Trophoblast cell (in vitro differentiated cells and primary cell): ENCODE results near the gene THEMIS.

Experiments
- DNase-seq, 2 donors: peaks; one replicate each; pipeline ENCODE4 v3.0.0-alpha.2; 2016
- H2AFZ ChIP-seq: 2 replicates; pipeline ENCODE4 v1.6.1; 2013; ENCODE audit warnings: low read length, moderate library complexity, mild to moderate bottlenecking; ENCODE audit not compliant: insufficient read depth, poor library complexity
- H2AK5ac ChIP-seq: 2 replicates; pipeline ENCODE4 v1.6.1; 2013; ENCODE audit warnings: mild to moderate bottlenecking, low read length
- H2BK120ac ChIP-seq: 2 replicates; pipeline ENCODE4 v1.6.1; 2013; ENCODE audit warnings: low read length, mild to moderate bottlenecking, moderate library complexity; ENCODE audit not compliant: insufficient read depth, poor library complexity
- H2BK12ac ChIP-seq: 2 replicates; pipeline ENCODE4 v1.6.1; 2013; ENCODE audit warnings: mild to moderate bottlenecking, low read length, moderate library complexity
- H2BK5ac ChIP-seq: 2 replicates; pipeline ENCODE4 v1.6.1; 2013; ENCODE audit warnings: low read length, low read depth, moderate library complexity, mild to moderate bottlenecking; ENCODE audit not compliant: poor library complexity
- H3K14ac ChIP-seq: 2 replicates; pipeline ENCODE4 v1.6.1; 2013; ENCODE audit warnings: mild to moderate bottlenecking, low read length
- H3K18ac ChIP-seq: 2 replicates; pipeline ENCODE4 v1.6.1; 2013; ENCODE audit warnings: mild to moderate bottlenecking, low read length
- H3K23ac ChIP-seq: 2 replicates; pipeline ENCODE4 v1.6.1; 2013; ENCODE audit warnings: low read length
- H3K27ac ChIP-seq: 2 replicates; pipeline ENCODE4 v1.5.1; 2013; ENCODE audit warnings: low read depth, mild to moderate bottlenecking, inconsistent platforms, low read length, moderate library complexity
- H3K27me3 ChIP-seq: 2 replicates; pipeline ENCODE4 v1.6.1; 2013; ENCODE audit warnings: inconsistent platforms, mild to moderate bottlenecking, low read length, moderate library complexity; ENCODE audit not compliant: insufficient read depth
- H3K36me3 ChIP-seq, 2 experiments: 1 replicate in 1 of 2; 2 replicates in 1 of 2; pipeline ENCODE4 v1.6.1; 2013; ENCODE audit warnings: low read length in 2 of 2, mild to moderate bottlenecking in 2 of 2, moderate library complexity in 1 of 2; ENCODE audit not compliant: insufficient read depth in 2 of 2, control insufficient read depth in 1 of 2
- H3K4ac ChIP-seq: 2 replicates; pipeline ENCODE4 v1.6.1; 2013; ENCODE audit warnings: low read depth, mild to moderate bottlenecking, low read length, moderate library complexity
- H3K4me1 ChIP-seq, 2 experiments: 1 replicate in 1 of 2; 2 replicates in 1 of 2; pipeline ENCODE4 v1.6.1; 2013; ENCODE audit warnings: low read length in 2 of 2, mild to moderate bottlenecking in 2 of 2, moderate library complexity in 1 of 2; ENCODE audit not compliant: insufficient read depth in 2 of 2, control insufficient read depth in 1 of 2
- H3K4me2 ChIP-seq: 2 replicates; pipeline ENCODE4 v1.6.1; 2013; ENCODE audit warnings: inconsistent platforms, mild to moderate bottlenecking, low read length, moderate library complexity
- H3K4me3 ChIP-seq: 2 replicates; pipeline ENCODE4 v1.5.1; 2013; ENCODE audit warnings: mild to moderate bottlenecking, low read depth, low read length, inconsistent platforms
- H3K79me1 ChIP-seq: one replicate; pipeline ENCODE4 v1.6.1; 2013; ENCODE audit warnings: low read length
- H3K79me2 ChIP-seq: 2 replicates; pipeline ENCODE4 v1.6.1; 2013; ENCODE audit warnings: low read length, mild to moderate bottlenecking; ENCODE audit not compliant: control insufficient read depth, insufficient read depth, poor library complexity
- H3K9ac ChIP-seq: 2 replicates; pipeline ENCODE4 v1.6.1; 2013; ENCODE audit warnings: mild to moderate bottlenecking, low read length
- H3K9me3 ChIP-seq: 2 replicates; pipeline ENCODE4 v1.6.1; 2013; ENCODE audit warnings: low read depth, mild to moderate bottlenecking, control low read depth, inconsistent platforms, low read length; ENCODE audit not compliant: insufficient read depth
- H4K12ac ChIP-seq: 2 replicates; pipeline ENCODE4 v1.6.1; 2013; ENCODE audit warnings: low read depth, mild to moderate bottlenecking, low read length, moderate library complexity
- H4K8ac ChIP-seq: 2 replicates; pipeline ENCODE4 v1.6.1; 2013; ENCODE audit warnings: low read depth, mild to moderate bottlenecking, low read length, moderate library complexity
- H4K91ac ChIP-seq: one replicate; pipeline ENCODE4 v1.6.1; 2013; ENCODE audit warnings: low read depth, mild to moderate bottlenecking, low read length, moderate library complexity
- WGBS: extraction: QIAGEN DNeasy Blood & Tissue Kit; methylation state at CpG from one replicate; pipeline ENCODE4 v1.1.7; 2013; ENCODE audit warnings: missing lambda C conversion rate; ENCODE audit not compliant: insufficient read length, insufficient coverage; ENCODE audit errors: extremely low coverage; 5-methylcytosine and 5-hydroxymethylcytosine counted together

Gene THEMIS

GRCh38 chr6:127921982-127922381 lies 21.1 kb upstream of the THEMIS start:
- Histone ChIP-seq H2BK12ac (no peak overlapping the region), H3K79me1 (no peaks in the 10 kb centered on the region), H4K91ac (no peak overlapping the region), H3K14ac (no peak overlapping the region), H2BK120ac (no peak overlapping the region), H3K23ac (no peak overlapping the region), H3K79me2 (no peaks in the 10 kb centered on the region), H3K27me3 (no peaks in the 10 kb centered on the region), H3K4me2 (no peak overlapping the region), H4K12ac (no peak overlapping the region), H3K4me1 (no peaks in the 10 kb centered on the region), H3K36me3 (no peaks in the 10 kb centered on the region), H3K4ac (no peak overlapping the region), H3K9ac (no peak overlapping the region), H4K8ac (no peak overlapping the region), H3K4me3 (no peak overlapping the region), H3K27ac (no peak overlapping the region), H2AFZ (no peak overlapping the region), H3K9me3 (no peaks in the 10 kb centered on the region), H3K18ac (no peak overlapping the region), H2AK5ac (no peak overlapping the region), H2BK5ac (no peak overlapping the region)
- no peak for DNase-seq
- no CpG with 5 or more reads among the region's 6 CpGs for WGBS

GRCh38 chr6:127920804-127921203 lies 19.9 kb upstream of the THEMIS start:
- Histone ChIP-seq H3K36me3 (no peaks in the 10 kb centered on the region), H2AK5ac (no peak overlapping the region), H3K18ac (no peak overlapping the region), H4K91ac (no peak overlapping the region), H3K79me1 (no peaks in the 10 kb centered on the region), H3K27ac (no peak overlapping the region), H3K9me3 (no peaks in the 10 kb centered on the region), H4K12ac (no peak overlapping the region), H4K8ac (no peak overlapping the region), H3K27me3 (no peaks in the 10 kb centered on the region), H3K79me2 (no peaks in the 10 kb centered on the region), H3K14ac (no peak overlapping the region), H3K4me2 (no peak overlapping the region), H3K4me1 (no peaks in the 10 kb centered on the region), H2AFZ (no peak overlapping the region), H2BK120ac (no peak overlapping the region), H3K23ac (no peak overlapping the region), H3K4me3 (no peak overlapping the region), H3K9ac (no peak overlapping the region), H3K4ac (no peak overlapping the region), H2BK5ac (no peak overlapping the region), H2BK12ac (no peak overlapping the region)
- no CpG with 5 or more reads among the region's 3 CpGs for WGBS
- no peak for DNase-seq

- H2BK12ac ChIP-seq = no peak overlapping the region
- H4K91ac ChIP-seq = no peak overlapping the region
- H2AFZ ChIP-seq = no peak overlapping the region
- no peak overlapping the region for H3K4me3 ChIP-seq
- H3K79me2 ChIP-seq = no peaks in the 10 kb centered on the region
- no peak overlapping the region for H2BK5ac ChIP-seq
- no peaks in the 10 kb centered on the region for H3K79me1 ChIP-seq
- no peaks in the 10 kb centered on the region for H3K27me3 ChIP-seq
- H3K4me2 ChIP-seq = no peak overlapping the region
- H2AK5ac ChIP-seq = no peak overlapping the region
- WGBS = 100% methylated on average over 1 of the region's 3 CpGs
- H4K8ac ChIP-seq = no peak overlapping the region
- no peak overlapping the region for H3K23ac ChIP-seq
- no peaks in the 10 kb centered on the region for H3K9me3 ChIP-seq
- no peak overlapping the region for H2BK120ac ChIP-seq
- no peaks in the 10 kb centered on the region for H3K36me3 ChIP-seq
- H4K12ac ChIP-seq = no peak overlapping the region
- no peak overlapping the region for H3K14ac ChIP-seq
- no peak overlapping the region for H3K9ac ChIP-seq
- no peak overlapping the region for H3K4ac ChIP-seq
- no peak overlapping the region for H3K27ac ChIP-seq
- H3K18ac ChIP-seq = no peak overlapping the region
- H3K4me1 ChIP-seq = no peaks in the 10 kb centered on the region
- no peak for DNase-seq
Measured at GRCh38 chr6:127918506-127919427, 17.9 kb upstream of the THEMIS start.

GRCh38 chr6:127917766-127918165 lies 16.9 kb upstream of the THEMIS start:
- no peaks in the 10 kb centered on the region for H3K27me3 ChIP-seq
- H3K4ac ChIP-seq = no peak overlapping the region
- no peak overlapping the region for H3K9ac ChIP-seq
- H3K36me3 ChIP-seq = no peaks in the 10 kb centered on the region
- no peak overlapping the region for H3K23ac ChIP-seq
- no peak overlapping the region for H3K4me2 ChIP-seq
- no peaks in the 10 kb centered on the region for H3K79me1 ChIP-seq
- H3K14ac ChIP-seq = no peak overlapping the region
- no peaks in the 10 kb centered on the region for H3K4me1 ChIP-seq
- H3K27ac ChIP-seq = no peak overlapping the region
- H2BK12ac ChIP-seq = no peak overlapping the region
- no peak overlapping the region for H2AK5ac ChIP-seq
- H3K9me3 ChIP-seq = no peaks in the 10 kb centered on the region
- H3K4me3 ChIP-seq = no peak overlapping the region
- no peaks in the 10 kb centered on the region for H3K79me2 ChIP-seq
- H4K8ac ChIP-seq = no peak overlapping the region
- H4K12ac ChIP-seq = no peak overlapping the region
- no CpG with 5 or more reads among the region's 1 CpG for WGBS
- no peak for DNase-seq
- no peak overlapping the region for H2BK5ac ChIP-seq
- H2BK120ac ChIP-seq = no peak overlapping the region
- no peak overlapping the region for H2AFZ ChIP-seq
- H3K18ac ChIP-seq = no peak overlapping the region
- no peak overlapping the region for H4K91ac ChIP-seq
